Measurements from ENCODE around the gene RAD23A. TPM values are rescaled to one million over a fixed set of nuclear protein-coding genes. Genes with fewer than 3 reads are reported as not detected.

Gene RAD23A
- total and polyA plus RNA-seq, 10 of the 15 experiments (the other 5 are each of a cell fraction or from before 2014, with no cell fraction given) = 8.8 to 198 (median 119) TPM

GRCh38 chr19:12912571-12912970, 33.1 kb upstream of the RAD23A start (continued):
- TF ChIP-seq, protein P1, sequence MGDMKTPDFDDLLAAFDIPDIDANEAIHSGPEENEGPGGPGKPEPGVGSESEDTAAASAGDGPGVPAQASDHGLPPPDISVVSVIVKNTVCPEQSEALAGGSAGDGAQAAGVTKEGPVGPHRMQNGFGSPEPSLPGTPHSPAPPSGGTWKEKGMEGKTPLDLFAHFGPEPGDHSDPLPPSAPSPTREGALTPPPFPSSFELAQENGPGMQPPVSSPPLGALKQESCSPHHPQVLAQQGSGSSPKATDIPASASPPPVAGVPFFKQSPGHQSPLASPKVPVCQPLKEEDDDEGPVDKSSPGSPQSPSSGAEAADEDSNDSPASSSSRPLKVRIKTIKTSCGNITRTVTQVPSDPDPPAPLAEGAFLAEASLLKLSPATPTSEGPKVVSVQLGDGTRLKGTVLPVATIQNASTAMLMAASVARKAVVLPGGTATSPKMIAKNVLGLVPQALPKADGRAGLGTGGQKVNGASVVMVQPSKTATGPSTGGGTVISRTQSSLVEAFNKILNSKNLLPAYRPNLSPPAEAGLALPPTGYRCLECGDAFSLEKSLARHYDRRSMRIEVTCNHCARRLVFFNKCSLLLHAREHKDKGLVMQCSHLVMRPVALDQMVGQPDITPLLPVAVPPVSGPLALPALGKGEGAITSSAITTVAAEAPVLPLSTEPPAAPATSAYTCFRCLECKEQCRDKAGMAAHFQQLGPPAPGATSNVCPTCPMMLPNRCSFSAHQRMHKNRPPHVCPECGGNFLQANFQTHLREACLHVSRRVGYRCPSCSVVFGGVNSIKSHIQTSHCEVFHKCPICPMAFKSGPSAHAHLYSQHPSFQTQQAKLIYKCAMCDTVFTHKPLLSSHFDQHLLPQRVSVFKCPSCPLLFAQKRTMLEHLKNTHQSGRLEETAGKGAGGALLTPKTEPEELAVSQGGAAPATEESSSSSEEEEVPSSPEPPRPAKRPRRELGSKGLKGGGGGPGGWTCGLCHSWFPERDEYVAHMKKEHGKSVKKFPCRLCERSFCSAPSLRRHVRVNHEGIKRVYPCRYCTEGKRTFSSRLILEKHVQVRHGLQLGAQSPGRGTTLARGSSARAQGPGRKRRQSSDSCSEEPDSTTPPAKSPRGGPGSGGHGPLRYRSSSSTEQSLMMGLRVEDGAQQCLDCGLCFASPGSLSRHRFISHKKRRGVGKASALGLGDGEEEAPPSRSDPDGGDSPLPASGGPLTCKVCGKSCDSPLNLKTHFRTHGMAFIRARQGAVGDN (IDR thresholded peaks at IDR 0.05) = no peak
- TF ChIP-seq HDGF (IDR thresholded peaks at IDR 0.05) (no peak), IKZF2 (IDR thresholded peaks at IDR 0.05) (no peak), BCLAF1 (IDR thresholded peaks at IDR 0.05) (no peak), HCFC1 (IDR thresholded peaks at IDR 0.05; ENCODE audit: low read length) (no peak), YY1 (IDR thresholded peaks at IDR 0.05; ENCODE audit: low read depth, low read length) (no peak), MEF2A (IDR thresholded peaks at IDR 0.05; ENCODE audit: insufficient read depth, low read depth, low read length) (no peak), RAD51 (IDR thresholded peaks at IDR 0.05) (no peak), BMI1 (IDR thresholded peaks at IDR 0.05; ENCODE audit: borderline replicate concordance) (no peak), ZZZ3 (IDR thresholded peaks at IDR 0.05; ENCODE audit: control insufficient read depth, insufficient read length, low read depth) (no peak)
- TF ChIP-seq, protein P2, sequence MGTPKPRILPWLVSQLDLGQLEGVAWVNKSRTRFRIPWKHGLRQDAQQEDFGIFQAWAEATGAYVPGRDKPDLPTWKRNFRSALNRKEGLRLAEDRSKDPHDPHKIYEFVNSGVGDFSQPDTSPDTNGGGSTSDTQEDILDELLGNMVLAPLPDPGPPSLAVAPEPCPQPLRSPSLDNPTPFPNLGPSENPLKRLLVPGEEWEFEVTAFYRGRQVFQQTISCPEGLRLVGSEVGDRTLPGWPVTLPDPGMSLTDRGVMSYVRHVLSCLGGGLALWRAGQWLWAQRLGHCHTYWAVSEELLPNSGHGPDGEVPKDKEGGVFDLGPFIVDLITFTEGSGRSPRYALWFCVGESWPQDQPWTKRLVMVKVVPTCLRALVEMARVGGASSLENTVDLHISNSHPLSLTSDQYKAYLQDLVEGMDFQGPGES (IDR thresholded peaks at IDR 0.05) = no peak

Measured in GM12878 (cell line).